GM12864 (cell line): ENCODE measurements around the gene AKAP12.

ENCODE experiments used
- DNase-seq: peaks from one replicate; pipeline ENCODE4 v3.0.0-alpha.2; 2011; ENCODE audit warnings: low read depth
- H3K4me3 ChIP-seq: 2 replicates; pipeline ENCODE4 v1.5.1; 2011; ENCODE audit warnings: mild to moderate bottlenecking, low read depth, low read length, control low read depth
- CTCF ChIP-seq: IDR thresholded peaks from 2 replicates; pipeline ENCODE4 v1.5.1; 2011; ENCODE audit warnings: low read depth, mild to moderate bottlenecking, moderate library complexity, low read length, control low read depth, inconsistent platforms; ENCODE audit errors: missing control alignments

Gene AKAP12

DNA sequence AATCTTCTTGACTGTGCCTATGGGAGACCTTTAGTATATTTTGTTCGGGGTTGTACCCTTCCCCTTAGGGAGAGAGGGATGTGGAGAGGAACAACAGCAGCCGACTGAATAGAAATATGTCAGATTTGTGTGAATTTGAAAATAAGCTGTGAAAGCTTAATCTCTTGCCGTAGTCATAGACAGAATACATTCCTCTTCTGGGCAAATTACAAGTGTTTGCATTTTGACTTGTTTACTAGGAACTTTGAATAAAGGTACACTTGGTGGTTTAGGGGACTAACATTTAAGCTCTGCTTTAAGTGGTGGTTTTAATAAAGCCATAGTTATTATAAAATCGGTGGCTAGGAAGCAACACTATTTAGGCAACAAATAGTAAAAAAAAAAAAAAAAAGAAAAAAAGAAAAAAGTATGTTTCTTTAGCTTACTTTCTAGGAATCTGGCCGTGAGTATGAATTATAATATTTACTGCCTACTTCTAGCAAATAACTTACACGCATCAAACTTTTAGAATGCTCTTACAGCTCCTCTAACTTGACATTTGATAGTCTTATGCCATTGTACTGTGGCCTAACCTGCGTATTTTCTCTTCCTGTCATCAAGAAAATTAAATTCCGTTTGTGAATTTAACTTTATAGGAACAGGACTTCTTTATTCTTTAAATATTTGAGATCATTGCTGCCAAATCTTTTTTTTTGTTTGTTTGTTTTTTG lies 86.5 kb downstream of the AKAP12 start:
- no peak for DNase-seq
- H3K4me3 ChIP-seq: no peak overlapping the region
- no peak for TF ChIP-seq CTCF

- no peak for TF ChIP-seq CTCF
- H3K4me3 ChIP-seq: no peak overlapping the region
- DNase-seq: no peak
Measured at GRCh38 chr6:151327101-151327500, 87.3 kb downstream of the AKAP12 start.

DNA sequence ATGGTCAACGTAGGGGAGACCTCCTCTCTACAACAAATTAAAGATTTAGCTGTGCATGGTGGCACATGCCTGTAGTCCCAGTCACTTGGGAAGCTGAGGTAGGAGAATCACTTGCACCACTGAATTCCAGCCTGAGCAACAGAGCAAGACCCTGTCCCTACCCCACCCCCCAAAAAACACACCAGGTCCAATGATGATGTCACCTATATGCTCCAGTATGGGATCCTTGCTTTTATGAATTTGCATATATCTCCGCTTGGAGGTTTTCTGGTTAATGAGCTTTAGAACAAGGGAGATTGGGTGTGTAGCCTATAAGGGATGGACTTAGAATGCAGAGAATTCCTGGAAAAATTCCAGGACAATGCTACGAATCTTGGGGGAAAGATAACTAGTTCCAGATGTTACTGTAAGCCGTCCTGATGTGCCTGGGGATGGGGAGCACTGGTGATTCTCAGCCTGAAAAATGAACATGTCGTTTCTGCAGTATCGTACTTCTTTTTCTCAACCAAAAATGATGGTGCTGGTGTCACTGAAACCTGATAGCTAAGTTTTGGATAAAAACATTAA lies 90.4 kb downstream of the AKAP12 start:
- no peak overlapping the region for H3K4me3 ChIP-seq
- TF ChIP-seq CTCF: no peak
- DNase-seq: no peak

- TF ChIP-seq CTCF: no peak
- DNase-seq: no peak
- H3K4me3 ChIP-seq: no peak overlapping the region
Measured at GRCh38 chr6:151335930-151336329, 96.2 kb downstream of the AKAP12 start.

GRCh38 chr6:151338651-151339200 lies 99.0 kb downstream of the AKAP12 start:
- DNase-seq: no peak
- no peak for TF ChIP-seq CTCF
- no peak overlapping the region for H3K4me3 ChIP-seq

- no peak for DNase-seq
- TF ChIP-seq CTCF: no peak
- H3K4me3 ChIP-seq: no peak overlapping the region
Measured at GRCh38 chr6:151339369-151339768, 99.6 kb downstream of the AKAP12 start.
